ENCODE data around the gene MMP19.

MMP19 gene

DNA sequence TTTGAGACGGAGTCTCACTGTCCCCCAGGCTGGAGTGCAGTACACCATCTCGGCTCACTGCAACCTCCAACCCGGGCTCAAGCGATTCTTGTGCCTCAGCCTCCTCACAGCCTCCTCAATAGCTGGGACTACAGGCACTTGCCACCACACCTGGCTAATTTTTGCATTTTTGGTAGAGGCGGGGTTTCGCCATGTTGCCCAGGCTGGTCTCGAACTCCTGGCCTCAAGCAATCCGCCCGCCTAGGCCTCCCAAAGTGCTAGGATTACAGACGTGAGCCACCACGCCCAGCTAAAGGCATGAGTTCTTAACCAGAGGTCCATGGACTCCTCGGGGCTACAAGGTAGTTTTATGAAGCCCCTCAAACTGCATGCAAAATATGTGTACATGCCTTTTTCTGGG, 27.3 kb downstream of the MMP19 start:
- no peak for DNase-seq (ENCODE audit: low spot score)

DNA sequence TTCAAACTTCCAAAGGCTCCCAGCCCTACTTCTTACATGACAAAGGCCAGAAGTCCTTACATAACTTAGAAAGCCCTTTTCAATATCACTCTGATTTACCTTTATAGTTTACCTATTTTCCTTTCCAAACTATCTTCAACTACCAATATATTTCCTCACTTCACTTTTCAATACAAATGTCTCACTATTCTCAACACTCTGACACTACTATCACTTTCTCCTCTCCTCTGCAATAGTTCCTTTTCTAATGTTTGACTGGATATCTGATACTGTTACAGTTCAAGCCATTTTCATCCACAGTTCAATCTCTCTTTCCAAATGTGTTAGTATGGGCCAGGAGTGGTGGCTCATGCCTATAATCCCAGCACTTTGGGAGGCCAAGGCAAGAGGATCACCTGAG, 28.5 kb downstream of the MMP19 start:
- no peak for DNase-seq (ENCODE audit: low spot score)

DNA sequence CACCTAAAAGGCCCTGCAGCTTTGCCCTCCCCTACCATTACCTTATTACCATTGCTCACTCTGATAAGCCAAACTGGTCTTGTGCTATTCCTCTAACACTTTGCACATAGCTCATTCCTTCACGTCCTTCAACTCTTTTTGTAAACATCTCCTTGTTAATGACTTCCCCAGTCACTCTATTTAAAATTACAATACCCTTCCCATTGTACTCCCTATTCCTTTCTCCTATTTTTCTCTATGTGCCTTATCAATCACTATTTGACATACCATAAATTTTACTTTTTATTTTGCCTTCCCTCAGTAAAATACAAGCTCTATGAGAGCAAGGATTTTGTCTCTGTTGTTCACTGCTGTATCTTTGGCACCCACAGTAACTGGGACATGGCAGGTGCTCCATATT, 30.6 kb downstream of the MMP19 start:
- DNase-seq (ENCODE audit: low spot score) = no peak

DNA sequence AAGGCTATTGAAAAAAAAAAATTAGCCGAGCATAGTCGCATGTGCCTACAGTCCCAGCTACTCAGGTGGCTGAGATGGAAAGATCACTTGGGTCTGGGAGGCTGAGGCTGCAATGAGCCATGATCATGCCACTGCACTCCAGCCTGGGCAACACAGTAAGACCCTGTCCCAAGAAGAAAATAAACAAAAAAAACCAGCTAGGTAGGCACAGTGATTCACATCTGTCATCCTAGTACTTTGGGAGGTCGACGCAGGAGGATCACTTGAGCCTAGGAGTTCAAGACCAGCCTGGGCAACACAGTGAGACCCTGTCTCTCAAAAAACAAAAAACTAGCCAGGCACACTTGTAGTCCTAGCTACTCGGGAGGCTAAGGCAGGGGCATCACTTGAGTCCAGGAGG, 33.5 kb downstream of the MMP19 start:
- no peak for DNase-seq (ENCODE audit: low spot score)

DNA sequence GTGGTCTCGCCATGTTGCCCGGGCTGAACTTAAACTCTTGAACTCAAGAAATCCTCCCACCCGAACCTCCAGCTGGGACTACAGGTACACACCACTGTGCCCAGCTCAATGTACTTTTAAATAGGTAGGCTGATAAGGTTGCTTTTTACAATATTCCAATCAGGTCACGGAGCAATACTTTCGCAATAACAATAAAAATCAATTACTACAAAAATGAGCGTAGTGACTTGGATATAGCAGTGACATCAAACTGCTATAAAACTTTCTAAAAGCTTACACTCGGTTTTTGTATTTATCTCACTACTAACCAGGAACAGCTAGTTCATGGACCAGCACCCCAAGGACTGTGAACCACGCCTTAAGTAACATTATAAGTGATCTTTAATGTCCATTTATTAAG, 35.8 kb downstream of the MMP19 start:
- no peak for DNase-seq (ENCODE audit: low spot score)

DNA sequence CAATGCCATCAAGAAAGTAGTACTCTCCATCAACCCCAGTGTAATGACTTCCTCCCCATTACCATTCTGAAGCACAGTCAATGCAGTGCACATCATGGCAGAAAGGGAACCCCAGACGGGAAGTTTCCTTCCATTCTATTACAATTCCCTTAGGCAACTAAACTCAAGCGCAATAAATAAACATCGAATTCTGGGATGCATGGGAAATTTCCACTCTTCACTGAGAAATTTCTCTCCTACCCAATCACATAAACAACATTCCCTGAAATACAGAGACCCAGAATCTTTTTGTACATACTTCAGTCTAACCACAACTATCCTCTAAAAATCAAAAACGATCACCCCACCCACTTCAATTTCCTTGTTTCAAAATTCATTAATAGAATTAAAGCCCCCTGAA, 45.2 kb downstream of the MMP19 start:
- no peak for DNase-seq (ENCODE audit: low spot score)

DNA sequence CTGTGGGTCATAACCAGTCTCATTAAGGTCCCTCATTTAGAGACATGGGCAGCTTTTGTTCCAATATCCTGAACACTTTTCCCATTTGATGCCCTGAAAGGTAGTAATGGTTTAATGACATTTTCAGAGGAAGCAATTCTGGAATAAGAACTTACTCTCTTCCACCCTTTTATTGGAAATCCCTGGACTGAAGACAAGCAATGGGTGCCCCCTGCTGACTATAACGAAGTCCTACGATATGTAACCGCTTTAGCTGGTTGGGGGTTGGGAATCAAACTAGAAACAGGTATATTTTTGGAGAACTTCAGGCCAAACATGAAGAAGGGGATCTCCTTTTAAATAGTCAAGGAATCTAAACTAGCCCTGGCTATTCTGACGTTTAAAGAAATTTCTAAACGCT, 45.7 kb downstream of the MMP19 start:
- peak; percentile 10 for DNase-seq (ENCODE audit: low spot score)

DNA sequence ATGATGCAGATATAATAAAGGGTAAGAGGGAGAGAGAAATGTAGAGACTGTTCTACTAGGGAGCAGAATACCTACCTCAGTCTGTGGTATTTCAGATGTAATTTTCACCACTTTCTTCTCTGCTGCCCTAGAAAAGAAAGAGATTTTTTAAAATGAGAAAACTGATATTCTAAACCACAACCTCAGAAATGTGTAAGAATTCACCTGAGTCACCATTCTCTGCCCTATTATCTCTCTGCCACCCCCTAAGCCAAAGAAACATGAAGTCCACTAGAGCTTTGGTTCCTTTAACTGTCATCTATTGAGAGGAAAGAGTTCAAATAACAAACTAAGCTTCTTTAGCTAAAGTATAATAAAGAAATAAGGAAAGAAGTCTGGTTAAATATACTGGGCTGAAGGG, 46.8 kb downstream of the MMP19 start:
- no peak for DNase-seq (ENCODE audit: low spot score)

DNA sequence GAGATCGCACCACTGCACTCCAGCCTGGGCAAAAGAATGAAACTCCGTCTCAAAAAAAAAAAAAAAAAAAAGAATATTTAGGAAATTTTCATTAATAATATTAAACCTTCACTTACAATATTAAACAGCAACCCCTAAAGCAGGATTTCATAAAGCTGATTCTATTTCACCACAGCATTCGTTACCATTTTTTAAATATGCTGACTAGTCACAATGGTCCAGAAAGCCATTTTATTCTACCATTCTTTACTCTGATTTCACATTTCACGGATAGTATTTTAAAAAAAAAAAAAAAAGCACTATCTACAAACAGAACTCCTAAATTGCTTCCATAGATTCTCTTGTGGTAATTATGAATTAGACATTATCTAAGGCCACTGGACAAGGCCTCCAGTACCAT, 52.8 kb downstream of the MMP19 start:
- DNase-seq (ENCODE audit: low spot score) = no peak

DNA sequence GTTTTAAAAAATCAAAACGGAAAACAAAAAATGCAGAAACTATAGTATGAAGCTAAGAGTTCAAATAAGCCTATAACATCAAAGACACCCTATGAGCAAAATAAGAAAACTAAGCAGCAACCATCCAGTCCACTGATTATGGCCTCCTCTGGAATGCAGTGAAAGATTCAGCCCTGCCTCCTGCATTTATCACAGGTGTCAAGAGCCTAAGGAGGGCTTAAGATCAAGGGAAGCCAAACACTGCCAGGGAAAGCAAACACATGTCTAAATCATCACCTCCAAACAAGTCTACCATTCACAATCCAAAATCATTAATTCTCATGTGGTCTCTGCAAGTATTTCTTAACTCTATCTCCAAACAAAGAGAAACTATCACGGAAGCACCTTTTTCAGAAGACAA, 53.6 kb downstream of the MMP19 start:
- DNase-seq (ENCODE audit: low spot score) = no peak

DNA sequence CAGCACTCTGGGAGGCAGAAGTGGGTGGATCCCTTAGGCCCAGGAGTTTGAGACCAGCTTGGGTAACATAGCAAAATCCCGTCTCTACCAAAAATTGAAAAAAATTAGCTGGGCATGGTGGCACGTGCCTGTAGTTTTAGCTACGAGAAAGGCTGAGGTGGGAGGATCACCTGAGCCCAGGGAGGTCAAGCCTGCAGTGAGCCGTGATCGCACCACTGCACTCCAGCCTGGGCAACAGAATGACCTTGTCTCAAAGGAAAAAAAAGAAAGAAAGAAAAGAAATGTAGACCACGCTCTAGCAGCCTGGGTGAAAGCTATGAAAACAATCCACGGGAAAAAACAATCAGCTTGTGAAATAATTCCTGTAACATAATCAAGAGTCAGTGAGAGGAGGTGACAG, 54.2 kb downstream of the MMP19 start:
- DNase-seq (ENCODE audit: low spot score) = no peak
